ENCODE data around the gene NAGPA. TPM values are rescaled to one million over a fixed set of nuclear protein-coding genes. Genes with fewer than 3 reads are reported as not detected.

NAGPA gene
- total RNA-seq, 4 donors from 2014 or later: 27.6 to 85.1 (median 45.1) TPM

DNA sequence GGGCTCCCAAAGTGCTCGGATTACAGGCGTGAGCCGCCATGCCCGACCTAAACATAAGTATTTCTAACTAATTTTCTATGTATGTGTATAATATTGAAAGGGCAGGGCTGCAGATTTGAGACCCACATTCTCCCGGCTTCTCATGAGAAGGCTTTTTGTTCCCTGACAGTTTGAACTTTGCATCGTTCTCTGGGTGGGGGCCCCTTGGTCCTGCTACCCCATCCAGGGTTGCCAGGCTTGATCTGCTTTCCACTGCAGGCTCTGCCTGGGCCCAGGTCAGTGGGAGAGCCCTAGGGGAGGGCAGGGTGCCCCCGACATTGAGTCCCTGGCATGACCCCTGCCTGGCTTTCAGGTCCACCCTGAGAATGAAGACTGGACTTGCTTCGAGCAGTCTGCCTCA lies 43.3 kb downstream of the NAGPA start:
- WGBS, 2 donors: 82 to 91% methylated on average over 8 of the region's 8 CpGs
- intact Hi-C loops (cut with DNase I; ENCODE audit: low total_unique reads): no loop called here
- TF ChIP-seq, protein P1, sequence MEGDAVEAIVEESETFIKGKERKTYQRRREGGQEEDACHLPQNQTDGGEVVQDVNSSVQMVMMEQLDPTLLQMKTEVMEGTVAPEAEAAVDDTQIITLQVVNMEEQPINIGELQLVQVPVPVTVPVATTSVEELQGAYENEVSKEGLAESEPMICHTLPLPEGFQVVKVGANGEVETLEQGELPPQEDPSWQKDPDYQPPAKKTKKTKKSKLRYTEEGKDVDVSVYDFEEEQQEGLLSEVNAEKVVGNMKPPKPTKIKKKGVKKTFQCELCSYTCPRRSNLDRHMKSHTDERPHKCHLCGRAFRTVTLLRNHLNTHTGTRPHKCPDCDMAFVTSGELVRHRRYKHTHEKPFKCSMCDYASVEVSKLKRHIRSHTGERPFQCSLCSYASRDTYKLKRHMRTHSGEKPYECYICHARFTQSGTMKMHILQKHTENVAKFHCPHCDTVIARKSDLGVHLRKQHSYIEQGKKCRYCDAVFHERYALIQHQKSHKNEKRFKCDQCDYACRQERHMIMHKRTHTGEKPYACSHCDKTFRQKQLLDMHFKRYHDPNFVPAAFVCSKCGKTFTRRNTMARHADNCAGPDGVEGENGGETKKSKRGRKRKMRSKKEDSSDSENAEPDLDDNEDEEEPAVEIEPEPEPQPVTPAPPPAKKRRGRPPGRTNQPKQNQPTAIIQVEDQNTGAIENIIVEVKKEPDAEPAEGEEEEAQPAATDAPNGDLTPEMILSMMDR (IDR thresholded peaks at IDR 0.05): no peak
- TF ChIP-seq POLR2A (IDR thresholded peaks at IDR 0.05): no peak

DNA sequence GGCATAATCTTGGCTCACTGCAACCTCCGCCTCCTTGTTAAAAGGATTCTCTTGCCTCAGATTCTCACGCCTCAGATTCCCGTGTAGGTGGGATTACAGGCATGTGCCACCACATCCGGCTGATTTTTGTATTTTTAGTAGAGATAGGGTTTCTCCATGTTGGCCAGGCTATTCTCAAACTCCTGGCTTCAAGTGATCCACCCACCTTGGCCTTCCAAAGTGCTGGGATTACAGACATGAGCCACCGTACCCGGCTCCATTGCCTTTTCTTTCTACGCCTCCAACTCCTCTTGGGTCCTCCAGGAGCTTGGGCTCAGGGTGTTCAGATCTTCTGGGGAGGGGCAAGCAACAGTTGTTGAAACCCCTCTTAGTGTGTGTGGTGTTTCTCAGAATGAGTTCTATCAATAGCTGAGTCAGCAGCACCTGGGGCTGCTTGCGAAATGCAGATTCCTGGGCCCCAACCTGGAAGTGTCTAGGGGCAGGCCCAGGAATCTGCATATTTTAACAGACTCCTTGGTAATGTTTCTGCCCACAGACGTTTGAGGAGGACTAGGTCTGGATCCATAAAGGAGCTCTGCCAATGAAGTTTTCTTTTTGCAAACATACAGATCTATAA lies 44.2 kb downstream of the NAGPA start:
- 76 to 87% methylated on average over 9 of the region's 9 CpGs for WGBS, 2 donors
- intact Hi-C loops (cut with DNase I; ENCODE audit: low total_unique reads): no loop called here
- DNase-seq (ENCODE audit: low spot score in 2 of 2): no peak
- no peak overlapping the region for H3K4me3 ChIP-seq (ENCODE audit: low read depth, poor library complexity, severe bottlenecking)
- TF ChIP-seq, protein P1 (IDR thresholded peaks at IDR 0.05): no peak
- TF ChIP-seq POLR2A (IDR thresholded peaks at IDR 0.05): no peak

More for the DNA sequence above, 43.3 kb downstream of the NAGPA start:
- H3K4me3 ChIP-seq (ENCODE audit: low read depth, poor library complexity, severe bottlenecking): no peak overlapping the region
- no peak for DNase-seq (ENCODE audit: low spot score in 2 of 2)

DNA sequence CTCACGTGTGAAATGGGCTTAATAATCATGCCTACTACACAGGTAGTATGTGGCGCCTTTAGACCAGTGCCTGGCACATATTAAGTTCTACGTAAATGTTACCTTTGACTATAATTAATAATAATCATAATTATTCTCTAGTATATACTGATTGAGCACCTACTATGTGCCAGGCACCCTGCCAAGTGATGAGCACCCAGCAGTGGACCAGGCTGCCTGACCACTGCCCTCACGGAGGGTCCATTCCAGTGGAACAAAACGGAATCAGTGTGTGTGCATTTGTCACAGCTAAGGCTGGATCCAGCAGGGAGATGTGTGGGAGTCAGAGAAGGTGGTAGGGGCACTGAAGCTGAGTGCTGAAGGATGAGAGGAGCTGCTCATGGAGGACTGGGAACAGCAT lies 45.1 kb downstream of the NAGPA start:
- WGBS, 2 donors: 86 to 89% methylated on average over 5 of the region's 5 CpGs
- no peak for DNase-seq (ENCODE audit: low spot score in 2 of 2)
- TF ChIP-seq, protein P1 (IDR thresholded peaks at IDR 0.05): no peak
- no peak for TF ChIP-seq POLR2A (IDR thresholded peaks at IDR 0.05)
- intact Hi-C loops (cut with DNase I; ENCODE audit: low total_unique reads): no loop called here
- H3K4me3 ChIP-seq (ENCODE audit: low read depth, poor library complexity, severe bottlenecking): no peak overlapping the region

DNA sequence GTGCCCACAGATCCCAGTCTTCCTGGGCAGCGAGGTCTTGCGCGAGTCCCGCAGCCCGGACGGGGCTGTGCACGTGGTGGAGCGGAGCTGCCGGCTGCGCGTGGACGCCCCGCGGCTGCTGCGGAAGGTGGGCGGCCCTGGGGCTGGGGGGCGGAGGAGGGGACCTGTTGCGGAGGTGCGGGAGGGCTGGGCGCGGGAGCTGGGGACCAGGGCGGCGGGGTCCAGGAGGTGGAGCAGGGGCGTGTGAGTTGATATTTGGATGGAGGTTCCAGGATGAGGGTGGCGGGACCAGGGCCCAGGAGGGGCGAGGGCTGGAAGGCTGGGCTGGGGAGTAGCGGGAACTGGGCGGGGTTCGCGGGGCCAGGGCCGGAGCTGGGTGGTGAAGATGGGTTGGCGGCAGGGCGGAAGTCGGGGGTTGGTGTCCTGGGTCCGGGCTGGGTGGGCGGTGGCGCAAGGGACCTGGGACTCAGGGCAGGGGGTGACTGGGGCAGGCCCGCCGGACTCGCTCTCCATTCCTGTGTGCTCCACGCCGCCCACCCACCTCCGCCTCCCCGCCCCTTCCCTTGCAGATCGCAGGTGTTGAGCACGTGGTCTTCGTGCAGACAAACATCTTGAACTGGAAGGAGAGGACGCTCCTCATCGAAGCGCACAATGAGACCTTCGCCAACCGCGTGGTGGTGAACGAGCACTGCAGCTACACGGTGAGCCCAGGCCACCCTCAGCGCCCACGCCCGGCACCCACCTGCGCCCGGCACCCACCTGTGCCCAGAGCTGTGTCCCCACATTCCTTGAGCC lies 46.0 kb downstream of the NAGPA start:
- intact Hi-C loops (cut with DNase I; ENCODE audit: low total_unique reads): no loop called here
- WGBS, 2 donors: 15 to 17% methylated on average over 34 to 35 of the region's 60 CpGs
- TF ChIP-seq, protein P1 (IDR thresholded peaks at IDR 0.05): no peak
- TF ChIP-seq POLR2A (IDR thresholded peaks at IDR 0.05): no peak
- no peak for DNase-seq (ENCODE audit: low spot score in 2 of 2)
- no peak overlapping the region for H3K4me3 ChIP-seq (ENCODE audit: low read depth, poor library complexity, severe bottlenecking)

DNA sequence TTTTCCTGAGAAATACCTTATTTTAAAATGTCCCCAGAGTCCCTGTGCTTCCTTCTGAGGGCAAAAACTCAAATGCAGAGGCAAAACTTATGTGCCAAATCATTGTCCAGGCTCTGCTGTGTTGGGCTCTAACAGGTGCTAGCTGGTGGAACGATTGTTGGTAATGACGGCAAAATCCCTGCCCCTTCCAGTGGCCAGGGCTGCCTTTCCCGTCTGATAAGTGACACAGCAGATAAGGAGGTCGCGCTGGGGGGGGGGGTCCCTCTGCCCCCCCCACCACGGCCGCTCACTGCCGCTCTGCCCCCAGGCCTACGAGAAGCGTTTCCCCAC lies 46.5 kb downstream of the NAGPA start:
- whole genome bisulfite sequencing, 2 donors: 0 to 16% methylated on average over 3 to 10 of the region's 10 CpGs
- TF ChIP-seq POLR2A (IDR thresholded peaks at IDR 0.05): no peak
- TF ChIP-seq, protein P1 (IDR thresholded peaks at IDR 0.05): no peak
- no peak for DNase-seq (ENCODE audit: low spot score in 2 of 2)
- intact Hi-C loops (cut with DNase I; ENCODE audit: low total_unique reads): no loop called here
- no peak overlapping the region for H3K4me3 ChIP-seq (ENCODE audit: low read depth, poor library complexity, severe bottlenecking)

Measured in lower leg skin (tissue), 4 donors.